Measurements from ENCODE around the gene C1orf210.

C1orf210 gene

GRCh38 chr1:43247256-43247921 lies 38.0 kb downstream of the C1orf210 start:
- no peak for DNase-seq (ENCODE audit: low read depth)

GRCh38 chr1:43246466-43247213 lies 38.7 kb downstream of the C1orf210 start:
- no peak for DNase-seq (ENCODE audit: low read depth)

- no peak for DNase-seq (ENCODE audit: low read depth)
These were observed 42.1 kb downstream of the C1orf210 start for GRCh38 chr1:43243299-43243698.

GRCh38 chr1:43241413-43241836 lies 44.0 kb downstream of the C1orf210 start:
- DNase-seq (ENCODE audit: low read depth): no peak

GRCh38 chr1:43239484-43239883 lies 45.9 kb downstream of the C1orf210 start:
- no peak for DNase-seq (ENCODE audit: low read depth)

GRCh38 chr1:43238991-43239469 lies 46.4 kb downstream of the C1orf210 start:
- no peak for DNase-seq (ENCODE audit: low read depth)

GRCh38 chr1:43238085-43238484 lies 47.3 kb downstream of the C1orf210 start:
- no peak for DNase-seq (ENCODE audit: low read depth)

GRCh38 chr1:43237121-43237520 lies 48.3 kb downstream of the C1orf210 start:
- DNase-seq (ENCODE audit: low read depth): no peak

- DNase-seq (ENCODE audit: low read depth): no peak
These were observed 49.8 kb downstream of the C1orf210 start for GRCh38 chr1:43235451-43236121.

GRCh38 chr1:43235040-43235439 lies 50.3 kb downstream of the C1orf210 start:
- DNase-seq (ENCODE audit: low read depth): no peak

- DNase-seq (ENCODE audit: low read depth): no peak
These were observed 51.1 kb downstream of the C1orf210 start for GRCh38 chr1:43234267-43234666.

GRCh38 chr1:43233631-43234030 lies 51.8 kb downstream of the C1orf210 start:
- DNase-seq (ENCODE audit: low read depth): no peak

GRCh38 chr1:43232482-43232881 lies 52.9 kb downstream of the C1orf210 start:
- DNase-seq (ENCODE audit: low read depth): no peak

- no peak for DNase-seq (ENCODE audit: low read depth)
These were observed 53.3 kb downstream of the C1orf210 start for GRCh38 chr1:43232074-43232473.
